ENCODE measurements around the gene SCRN2.

The SCRN2 gene

DNA sequence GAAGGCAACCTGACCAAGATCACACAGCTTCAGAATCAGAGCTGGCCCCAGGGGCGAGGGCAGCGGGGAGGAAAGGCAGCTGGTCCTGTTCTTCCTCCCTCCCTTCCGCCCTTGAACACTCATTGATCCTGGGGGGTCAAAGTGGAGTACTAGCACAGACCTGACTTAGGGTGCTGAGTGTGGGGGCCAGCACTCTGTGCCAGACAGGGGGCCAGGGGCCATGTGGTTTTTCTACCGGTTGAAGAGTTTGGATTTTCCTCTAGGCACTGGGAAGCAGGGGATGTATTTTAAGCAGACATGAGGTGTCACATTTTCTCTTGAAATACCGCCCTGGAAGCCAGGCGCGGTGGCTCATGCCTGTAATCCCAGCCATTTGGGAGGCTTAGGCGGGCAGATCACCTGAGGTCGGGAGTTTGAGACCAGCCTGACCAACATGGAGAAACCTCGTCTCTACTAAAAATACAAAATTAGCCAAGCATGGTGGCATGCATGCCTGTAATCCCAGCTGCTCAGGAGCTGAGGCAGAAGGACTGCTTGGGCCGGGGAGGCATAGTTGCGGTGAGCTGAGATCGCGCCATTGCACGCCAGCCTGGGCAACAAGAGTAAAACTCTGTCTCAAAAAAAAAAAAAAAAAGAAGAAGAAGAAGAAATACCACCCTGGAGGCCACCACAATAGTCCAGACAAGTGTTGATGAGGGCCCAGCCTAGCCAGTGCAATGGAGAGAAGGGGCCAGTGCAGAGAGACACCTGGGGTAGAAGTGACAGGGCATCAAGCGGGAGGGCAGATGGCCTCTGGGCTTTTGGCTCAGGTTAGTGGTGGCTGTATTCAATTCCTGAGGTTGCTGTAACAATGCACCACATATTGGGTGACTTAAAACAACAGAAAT is 34.8 kb downstream of the SCRN2 start:
- no peak for DNase-seq

DNA sequence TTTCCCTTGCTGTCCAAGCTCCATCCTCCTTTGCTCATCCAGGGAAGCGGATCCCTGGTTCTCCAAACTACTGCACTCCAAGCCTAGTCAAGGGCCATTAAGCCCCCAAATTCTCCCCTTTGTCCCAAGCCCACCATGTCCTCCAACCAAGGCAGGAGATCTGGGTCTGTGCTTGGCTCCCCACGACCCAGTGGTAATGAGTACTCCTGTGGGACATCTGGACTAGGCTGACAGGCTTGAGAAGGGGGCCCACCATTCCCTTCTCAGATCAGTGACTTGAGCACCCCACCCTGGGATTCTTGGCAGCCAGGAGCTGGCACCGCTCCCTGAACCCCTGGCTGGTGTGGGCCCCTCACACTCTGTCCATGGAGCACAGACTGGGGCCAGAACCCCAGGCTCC is 36.6 kb downstream of the SCRN2 start:
- no peak for DNase-seq

DNA sequence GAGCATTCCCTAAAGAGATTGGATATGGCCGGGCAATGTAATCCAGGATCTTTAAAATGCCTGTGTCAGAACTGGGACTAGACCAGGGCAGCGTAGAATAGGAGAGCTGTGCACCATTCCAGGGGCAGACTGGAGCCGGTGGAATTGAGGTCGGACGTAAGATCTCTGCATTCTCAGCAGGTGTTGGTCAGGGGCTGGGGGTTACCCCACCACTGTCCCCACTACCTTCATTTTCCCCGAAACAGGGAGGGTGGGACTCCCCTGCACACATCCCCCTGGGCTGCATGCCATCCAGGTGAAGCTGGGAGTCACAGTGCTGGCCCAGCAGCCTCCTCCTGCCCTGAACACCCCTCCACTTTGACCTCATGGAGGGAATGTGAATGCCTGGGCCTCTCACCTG is 37.3 kb downstream of the SCRN2 start:
- no peak for DNase-seq

GRCh38 chr17:47803201-47803600 is 37.9 kb downstream of the SCRN2 start:
- DNase-seq = no peak

GRCh38 chr17:47802341-47803022 is 38.6 kb downstream of the SCRN2 start:
- no peak for DNase-seq

- DNase-seq = no peak
Observed at GRCh38 chr17:47801906-47802305, 39.2 kb downstream of the SCRN2 start.

GRCh38 chr17:47801176-47801765 is 39.8 kb downstream of the SCRN2 start:
- DNase-seq = no peak

GRCh38 chr17:47800686-47801085 is 40.4 kb downstream of the SCRN2 start:
- no peak for DNase-seq

DNA sequence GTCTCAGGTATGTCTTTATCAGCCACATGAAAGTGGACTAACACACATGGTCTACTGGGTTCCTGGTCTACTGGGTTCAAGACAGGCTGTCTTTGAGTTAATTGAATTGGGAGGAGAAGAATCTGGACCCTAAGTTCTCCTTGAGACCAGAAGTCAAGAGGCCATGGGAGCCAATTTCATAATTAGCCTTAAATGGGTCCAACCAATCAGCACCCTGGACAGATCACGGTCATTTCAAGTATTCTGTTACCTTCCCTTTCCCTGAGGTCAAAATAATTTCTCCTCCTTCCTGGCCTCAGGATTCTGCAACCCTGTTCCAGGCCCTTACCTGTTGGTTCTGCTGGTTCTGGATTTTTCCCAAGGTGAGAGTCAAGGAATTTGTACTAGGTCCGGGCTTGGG is 43.3 kb downstream of the SCRN2 start:
- no peak for DNase-seq

GRCh38 chr17:47792979-47793378 is 48.1 kb downstream of the SCRN2 start:
- DNase-seq = no peak

- DNase-seq = no peak
Observed at GRCh38 chr17:47792457-47792856, 48.6 kb downstream of the SCRN2 start.

GRCh38 chr17:47791025-47791424 is 50.0 kb downstream of the SCRN2 start:
- no peak for DNase-seq

GRCh38 chr17:47789611-47790561 is 51.2 kb downstream of the SCRN2 start:
- peak; percentile 55 for DNase-seq
